Measurements from ENCODE around the gene FMNL1.

The FMNL1 gene

GRCh38 chr17:45222996-45223538 is 1.4 kb downstream of the FMNL1 start:
- no peak for DNase-seq

- DNase-seq, result no peak
Measured at GRCh38 chr17:45223539-45224528, 2.1 kb downstream of the FMNL1 start.

- DNase-seq, result no peak
Measured at GRCh38 chr17:45224671-45225050, 3.0 kb downstream of the FMNL1 start.

- no peak for DNase-seq
Measured at GRCh38 chr17:45225051-45225700, 3.5 kb downstream of the FMNL1 start.

- DNase-seq, result no peak
Measured at GRCh38 chr17:45225964-45226530, 4.4 kb downstream of the FMNL1 start.

GRCh38 chr17:45226576-45226975 is 4.9 kb downstream of the FMNL1 start:
- no peak for DNase-seq

- DNase-seq, result no peak
Measured at GRCh38 chr17:45227101-45227925, 5.6 kb downstream of the FMNL1 start.

- peak in 1 of 2 experiments; percentile 20 for DNase-seq
Measured at GRCh38 chr17:45227926-45228762, 6.5 kb downstream of the FMNL1 start.

GRCh38 chr17:45228763-45229539 is 7.3 kb downstream of the FMNL1 start:
- DNase-seq, result peak in 1 of 2 experiments; percentile 50

- no peak for DNase-seq
Measured at GRCh38 chr17:45229681-45230409, 8.2 kb downstream of the FMNL1 start.

GRCh38 chr17:45230410-45230786 is 8.7 kb downstream of the FMNL1 start:
- DNase-seq, result no peak

- peak; percentile 15 to 74 for DNase-seq
Measured at GRCh38 chr17:45230787-45231480, 9.2 kb downstream of the FMNL1 start.

- peak; percentile 48 to 74 for DNase-seq
Measured at GRCh38 chr17:45231481-45232116, 9.9 kb downstream of the FMNL1 start.

GRCh38 chr17:45232514-45233422 is 11.1 kb downstream of the FMNL1 start:
- no peak for DNase-seq

GRCh38 chr17:45233423-45233924 is 11.8 kb downstream of the FMNL1 start:
- DNase-seq, result no peak

GRCh38 chr17:45234641-45235415 is 13.1 kb downstream of the FMNL1 start:
- peak; percentile 39 to 66 for DNase-seq

Measured in SHP77 (cell line).